Measurements from ENCODE around the gene SMC6. TPM values are rescaled to one million over a fixed set of nuclear protein-coding genes. Genes with fewer than 3 reads are reported as not detected.

SMC6 gene
- polyA plus RNA-seq, 3 donors, result 3.8 to 6.1 (median 5.1) TPM

DNA sequence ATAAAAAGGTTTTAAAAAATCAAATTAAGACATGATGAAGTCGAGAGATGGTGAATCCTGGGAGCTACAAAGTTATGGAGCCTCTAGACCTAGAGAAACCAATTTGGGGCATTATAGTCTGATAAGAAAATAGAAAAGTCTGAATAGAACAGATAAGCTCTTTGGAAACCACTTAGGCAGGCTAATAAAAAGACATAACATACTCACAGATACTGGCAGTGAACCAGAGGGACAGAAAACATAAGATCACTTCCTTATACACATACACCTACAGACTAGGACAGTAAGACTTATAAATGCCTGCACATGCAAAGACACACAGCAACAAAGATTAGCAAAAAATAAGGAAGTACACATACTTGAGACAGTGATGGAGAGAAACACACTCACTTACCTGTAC lies 20.0 kb downstream of the SMC6 start:
- Histone ChIP-seq H3K36me3 (replicated peaks in 1 of 2; ENCODE audit: control insufficient read depth in 1 of 2, insufficient read depth in 2 of 2, low read length in 2 of 2) (peaks cover 61 to 98% of the 10 kb centered on the region in 2 donors), H3K4me3 (replicated peaks in 1 of 3; ENCODE audit: low read depth in 2 of 3, low read length in 3 of 3) (no peak overlapping the region), H3K4me1 (ENCODE audit: control insufficient read depth in 1 of 2, insufficient read depth in 2 of 2, low read length in 2 of 2) (no peaks in the 10 kb centered on the region), H2AFZ (ENCODE audit: insufficient read depth, low read depth, low read length, poor library complexity, severe bottlenecking) (no peak overlapping the region), H3K79me2 (ENCODE audit: insufficient read depth, low read length) (no peaks in the 10 kb centered on the region), H3K4me2 (replicated peaks; ENCODE audit: extremely low read depth, low read length, poor library complexity, severe bottlenecking) (no peak overlapping the region), H3K9ac (ENCODE audit: insufficient read depth, low read length, poor library complexity, severe bottlenecking) (no peak overlapping the region), H4K20me1 (ENCODE audit: insufficient read depth, low read length) (no peaks in the 10 kb centered on the region), H3K9me3 (replicated peaks in 1 of 2; ENCODE audit: control insufficient read depth in 1 of 2, insufficient read depth in 1 of 2, low read length in 2 of 2) (no peaks in the 10 kb centered on the region), H3K27ac (ENCODE audit: low read depth in 1 of 2, low read length in 2 of 2) (no peak overlapping the region), H3K27me3 (ENCODE audit: control insufficient read depth in 2 of 2, insufficient read depth in 2 of 2, low read length in 2 of 2) (no peaks in the 10 kb centered on the region)
- TF ChIP-seq, protein P1, sequence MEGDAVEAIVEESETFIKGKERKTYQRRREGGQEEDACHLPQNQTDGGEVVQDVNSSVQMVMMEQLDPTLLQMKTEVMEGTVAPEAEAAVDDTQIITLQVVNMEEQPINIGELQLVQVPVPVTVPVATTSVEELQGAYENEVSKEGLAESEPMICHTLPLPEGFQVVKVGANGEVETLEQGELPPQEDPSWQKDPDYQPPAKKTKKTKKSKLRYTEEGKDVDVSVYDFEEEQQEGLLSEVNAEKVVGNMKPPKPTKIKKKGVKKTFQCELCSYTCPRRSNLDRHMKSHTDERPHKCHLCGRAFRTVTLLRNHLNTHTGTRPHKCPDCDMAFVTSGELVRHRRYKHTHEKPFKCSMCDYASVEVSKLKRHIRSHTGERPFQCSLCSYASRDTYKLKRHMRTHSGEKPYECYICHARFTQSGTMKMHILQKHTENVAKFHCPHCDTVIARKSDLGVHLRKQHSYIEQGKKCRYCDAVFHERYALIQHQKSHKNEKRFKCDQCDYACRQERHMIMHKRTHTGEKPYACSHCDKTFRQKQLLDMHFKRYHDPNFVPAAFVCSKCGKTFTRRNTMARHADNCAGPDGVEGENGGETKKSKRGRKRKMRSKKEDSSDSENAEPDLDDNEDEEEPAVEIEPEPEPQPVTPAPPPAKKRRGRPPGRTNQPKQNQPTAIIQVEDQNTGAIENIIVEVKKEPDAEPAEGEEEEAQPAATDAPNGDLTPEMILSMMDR (IDR thresholded peaks at IDR 0.05), result no peak
- Mint-ChIP-seq H3K36me3 (peaks cover 58 to 76% of the 10 kb centered on the region in 2 donors), H3K4me3 (no peak overlapping the region), H3K4me1 (no peaks in the 10 kb centered on the region), H3K9me3 (no peaks in the 10 kb centered on the region), H3K27me3 (ENCODE audit: low read depth in 3 of 3) (no peaks in the 10 kb centered on the region), H3K27ac (no peak overlapping the region)
- intact Hi-C loops (cut with micrococcal nuclease), result no loop called here
- no CpG with 5 or more reads among the region's 1 CpG for WGBS (ENCODE audit: insufficient coverage)
- no peak for DNase-seq

DNA sequence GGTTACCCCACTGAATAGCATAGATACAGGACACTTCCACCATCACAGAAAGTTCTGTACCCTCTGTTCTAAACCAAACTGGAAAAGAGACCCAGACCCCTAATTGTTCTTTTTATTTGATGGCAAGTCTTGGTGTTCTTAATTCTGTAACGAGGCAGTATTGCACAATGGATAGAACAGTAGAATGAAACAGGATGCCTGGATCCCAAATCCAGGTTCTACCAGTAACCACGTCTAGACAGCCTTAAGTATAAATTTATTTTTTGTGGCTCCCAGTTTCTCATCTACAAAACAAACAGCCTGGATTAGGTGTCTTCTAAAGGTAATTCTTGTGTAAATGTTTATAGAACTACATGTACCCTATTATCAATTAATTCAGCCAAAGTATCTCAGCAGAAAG lies 23.7 kb downstream of the SMC6 start:
- Mint-ChIP-seq H3K27ac (no peak overlapping the region), H3K4me3 (no peak overlapping the region), H3K9me3 (no peaks in the 10 kb centered on the region), H3K36me3 (peaks cover 50 to 63% of the 10 kb centered on the region in 2 donors), H3K4me1 (no peaks in the 10 kb centered on the region), H3K27me3 (ENCODE audit: low read depth in 3 of 3) (no peaks in the 10 kb centered on the region)
- Histone ChIP-seq H3K27me3 (ENCODE audit: control insufficient read depth in 2 of 2, insufficient read depth in 2 of 2, low read length in 2 of 2) (no peaks in the 10 kb centered on the region), H3K9me3 (replicated peaks in 1 of 2; ENCODE audit: control insufficient read depth in 1 of 2, insufficient read depth in 1 of 2, low read length in 2 of 2) (no peaks in the 10 kb centered on the region), H3K4me2 (replicated peaks; ENCODE audit: extremely low read depth, low read length, poor library complexity, severe bottlenecking) (no peak overlapping the region), H4K20me1 (ENCODE audit: insufficient read depth, low read length) (no peaks in the 10 kb centered on the region), H3K36me3 (replicated peaks in 1 of 2; ENCODE audit: control insufficient read depth in 1 of 2, insufficient read depth in 2 of 2, low read length in 2 of 2) (peaks cover 38 to 88% of the 10 kb centered on the region in 2 donors), H3K9ac (ENCODE audit: insufficient read depth, low read length, poor library complexity, severe bottlenecking) (no peak overlapping the region), H3K27ac (ENCODE audit: low read depth in 1 of 2, low read length in 2 of 2) (no peak overlapping the region), H3K4me1 (ENCODE audit: control insufficient read depth in 1 of 2, insufficient read depth in 2 of 2, low read length in 2 of 2) (no peaks in the 10 kb centered on the region), H2AFZ (ENCODE audit: insufficient read depth, low read depth, low read length, poor library complexity, severe bottlenecking) (no peak overlapping the region), H3K4me3 (replicated peaks in 1 of 3; ENCODE audit: low read depth in 2 of 3, low read length in 3 of 3) (no peak overlapping the region), H3K79me2 (ENCODE audit: insufficient read depth, low read length) (no peaks in the 10 kb centered on the region)
- TF ChIP-seq, protein P1 (IDR thresholded peaks at IDR 0.05), result no peak
- intact Hi-C loops (cut with micrococcal nuclease), result loop anchor here in 1 of 2 donors (10.0 kb wide), 1 partner anchor 105 kb away; no protein-coding TSS in a partner anchor
- DNase-seq, result no peak
- no CpG with 5 or more reads among the region's 2 CpGs for WGBS (ENCODE audit: insufficient coverage)

Data from CD14-positive monocyte (primary cell).